G401 (cell line): ENCODE data around the gene ZBTB16. TPM values are rescaled to one million over a fixed set of nuclear protein-coding genes. Genes with fewer than 3 reads are reported as not detected.

Experiments used
- DNase-seq: peaks from one replicate; pipeline ENCODE4 v3.0.0-alpha.2; 2015; ENCODE audit warnings: low spot score
- in situ Hi-C: cut with HindIII; loops from 2 replicates; pipeline ENCODE4 v1.10.0; 2016; ENCODE audit warnings: low sequenced_read_pairs, mixed read lengths
- total RNA-seq: library from RNA; depleted of rRNA; stranded (reverse); fragments of >200 nt; shearing (Covaris generic); gene quantifications from 2 replicates; pipeline ENCODE4 v1.2.3, GENCODE V29; 2014

ZBTB16 gene
- total RNA-seq, 1 experiment from 2014 or later = not detected

DNA sequence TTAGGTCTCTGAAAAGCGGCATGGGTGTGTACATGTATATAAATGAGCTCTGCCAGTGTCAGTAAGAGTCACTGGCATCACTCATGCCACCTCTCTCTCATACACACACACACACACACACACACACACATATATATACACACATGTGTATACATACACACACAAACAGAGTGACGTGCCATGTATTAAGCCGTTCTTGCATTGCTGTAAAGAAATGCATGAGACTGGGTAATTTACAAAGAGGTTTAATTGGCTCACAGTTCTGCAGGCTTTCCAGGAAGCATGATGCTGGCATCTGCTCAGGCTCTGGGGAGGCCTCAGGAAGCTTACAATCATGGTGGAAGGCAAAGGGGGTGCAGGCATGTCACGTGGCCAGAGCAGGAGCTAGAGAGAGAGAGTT is 131.1 kb downstream of the ZBTB16 start:
- in situ Hi-C loops = no loop called here
- no peak for DNase-seq

GRCh38 chr11:114191893-114192292 is 132.4 kb downstream of the ZBTB16 start:
- DNase-seq = no peak
- in situ Hi-C loops = no loop called here

GRCh38 chr11:114192841-114193389 is 133.4 kb downstream of the ZBTB16 start:
- DNase-seq = no peak
- in situ Hi-C loops = no loop called here

DNA sequence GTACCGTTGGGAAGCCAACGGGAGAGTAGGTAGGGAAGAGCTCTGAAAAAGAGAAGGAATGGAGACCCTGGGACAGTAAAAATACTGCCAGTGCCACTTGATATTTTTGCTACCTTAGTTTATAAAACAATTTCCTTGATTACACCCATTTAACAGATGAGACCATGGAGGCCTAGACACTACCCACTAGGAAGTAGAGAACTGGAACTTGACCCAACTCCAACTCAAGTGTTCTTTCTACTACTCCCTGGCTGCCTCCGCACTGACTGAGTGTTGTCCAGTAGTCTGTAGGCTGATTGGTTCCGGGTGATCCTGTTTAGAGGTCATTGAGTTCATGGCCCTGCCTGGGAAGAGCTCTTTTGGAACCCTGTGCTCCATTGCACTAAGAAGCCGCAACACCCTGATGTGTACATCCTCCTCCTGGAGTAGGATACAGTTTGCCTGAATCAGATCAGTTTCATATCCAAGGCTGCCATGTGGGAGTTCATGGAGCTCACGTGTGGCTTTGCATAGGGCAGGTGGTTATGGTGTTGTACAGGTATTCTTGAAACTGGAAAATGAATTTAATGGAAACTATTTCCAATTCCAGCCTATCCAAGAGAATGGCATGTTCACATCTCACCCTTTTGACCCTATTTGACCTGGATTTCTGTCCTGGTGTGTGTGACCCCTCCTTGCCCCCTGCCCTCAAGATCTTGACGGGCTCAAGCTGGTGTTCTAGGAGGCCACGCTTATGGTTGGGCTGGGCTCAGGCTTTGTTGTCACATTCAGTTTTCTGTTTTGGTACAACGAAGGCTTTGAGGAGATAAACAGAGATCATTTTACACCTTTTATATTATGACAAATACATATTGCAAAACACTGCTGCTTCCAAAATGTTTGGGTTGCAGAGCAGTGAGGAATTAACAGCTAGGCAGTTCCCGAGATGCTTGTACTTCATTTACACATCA is 134.5 kb downstream of the ZBTB16 start:
- in situ Hi-C loops = no loop called here
- DNase-seq = no peak

- in situ Hi-C loops = no loop called here
Measured at GRCh38 chr11:114194702-114195101, 135.2 kb downstream of the ZBTB16 start.

DNA sequence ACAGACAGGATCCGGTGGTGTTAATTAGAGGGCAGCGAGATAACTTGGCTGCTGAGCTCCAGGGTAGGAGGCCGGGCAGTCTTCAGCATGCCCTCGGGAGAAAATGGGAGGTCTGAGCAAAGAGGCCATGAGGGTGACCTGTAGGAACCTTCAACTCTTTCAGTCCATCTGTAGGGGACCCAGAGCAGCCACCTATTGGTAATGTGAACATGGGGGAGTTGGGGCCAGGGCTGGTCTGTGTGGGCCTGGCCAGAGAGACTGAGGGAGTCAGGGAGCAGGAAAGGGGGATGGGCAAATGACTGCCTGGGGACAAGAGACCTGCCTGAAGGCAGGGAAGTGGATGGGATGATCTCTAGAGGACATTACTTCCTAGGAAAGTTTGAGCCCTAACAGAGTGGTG is 135.6 kb downstream of the ZBTB16 start:
- no peak for DNase-seq
- in situ Hi-C loops = no loop called here

More at GRCh38 chr11:114194702-114195101, 135.2 kb downstream of the ZBTB16 start:
- DNase-seq = no peak

DNA sequence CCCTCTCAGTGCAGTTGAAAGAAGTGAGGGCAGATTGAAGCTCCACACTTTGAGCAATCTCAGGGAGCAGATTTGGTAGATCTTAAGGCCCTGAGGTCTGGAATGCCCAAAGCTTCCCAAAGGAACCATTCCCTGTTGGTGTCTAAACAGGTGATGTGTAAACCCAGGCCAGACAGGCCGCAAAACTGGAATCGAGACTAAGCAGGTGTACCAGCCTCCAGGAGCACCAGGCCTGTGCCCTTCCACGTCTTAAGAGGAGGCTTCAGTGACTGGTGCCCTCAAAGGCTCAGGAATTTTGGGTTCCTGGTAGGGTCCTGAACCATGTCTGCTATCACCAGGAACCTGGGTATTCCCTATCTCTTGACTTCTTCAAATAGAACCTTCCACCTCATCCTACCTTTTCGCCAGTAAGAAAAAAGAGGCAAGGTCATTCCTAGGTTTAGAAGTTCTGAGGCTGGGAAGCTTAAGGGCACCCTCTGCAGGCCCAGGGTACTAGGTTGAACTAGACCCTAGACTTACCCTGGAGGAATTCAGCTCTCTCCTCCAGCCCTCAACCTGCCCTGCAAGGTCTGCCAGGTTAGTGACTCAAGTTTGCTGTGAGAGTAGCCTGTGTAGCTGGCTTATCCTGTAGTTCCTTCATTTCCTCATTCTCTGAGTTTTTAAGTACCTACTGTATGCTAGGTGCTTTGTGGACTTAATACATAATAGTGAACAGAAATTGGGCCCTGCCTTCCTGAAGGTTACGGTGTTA is 136.6 kb downstream of the ZBTB16 start:
- in situ Hi-C loops = no loop called here
- peak; percentile 34 for DNase-seq

DNA sequence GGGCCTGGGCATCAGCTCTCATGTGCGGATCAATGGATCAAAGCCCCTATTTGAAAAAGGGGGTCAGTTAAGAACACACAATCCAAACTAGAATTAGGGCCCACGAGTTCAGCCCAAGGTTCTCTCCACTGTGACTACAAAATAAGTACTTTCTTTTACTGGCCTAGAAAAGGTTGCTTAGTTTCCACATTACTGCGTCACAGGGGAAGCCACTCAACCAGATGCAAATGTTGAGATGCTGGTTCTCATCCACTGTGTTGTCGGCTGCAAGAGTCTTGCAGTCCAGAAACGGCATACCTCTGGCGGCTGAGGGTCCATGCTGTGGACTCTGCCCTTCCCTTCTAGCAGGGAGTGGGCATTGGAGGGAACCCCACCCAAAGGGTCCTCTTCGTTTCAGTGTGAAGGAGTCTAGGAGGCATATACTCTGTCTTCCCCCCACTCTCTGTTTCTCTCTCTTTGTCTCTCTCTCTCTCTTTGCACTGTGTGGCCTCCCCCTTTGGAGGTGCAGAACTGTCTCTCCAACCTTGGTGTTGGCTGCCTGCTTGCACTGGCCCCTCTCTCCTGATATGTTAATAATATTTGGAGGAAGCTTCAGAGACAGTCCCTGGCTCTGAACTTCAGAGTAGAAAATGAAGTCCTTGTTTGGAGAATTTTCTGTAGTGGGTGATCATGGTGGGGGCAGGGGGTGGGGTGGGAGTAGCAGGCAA is 137.6 kb downstream of the ZBTB16 start:
- DNase-seq = no peak
- in situ Hi-C loops = no loop called here

DNA sequence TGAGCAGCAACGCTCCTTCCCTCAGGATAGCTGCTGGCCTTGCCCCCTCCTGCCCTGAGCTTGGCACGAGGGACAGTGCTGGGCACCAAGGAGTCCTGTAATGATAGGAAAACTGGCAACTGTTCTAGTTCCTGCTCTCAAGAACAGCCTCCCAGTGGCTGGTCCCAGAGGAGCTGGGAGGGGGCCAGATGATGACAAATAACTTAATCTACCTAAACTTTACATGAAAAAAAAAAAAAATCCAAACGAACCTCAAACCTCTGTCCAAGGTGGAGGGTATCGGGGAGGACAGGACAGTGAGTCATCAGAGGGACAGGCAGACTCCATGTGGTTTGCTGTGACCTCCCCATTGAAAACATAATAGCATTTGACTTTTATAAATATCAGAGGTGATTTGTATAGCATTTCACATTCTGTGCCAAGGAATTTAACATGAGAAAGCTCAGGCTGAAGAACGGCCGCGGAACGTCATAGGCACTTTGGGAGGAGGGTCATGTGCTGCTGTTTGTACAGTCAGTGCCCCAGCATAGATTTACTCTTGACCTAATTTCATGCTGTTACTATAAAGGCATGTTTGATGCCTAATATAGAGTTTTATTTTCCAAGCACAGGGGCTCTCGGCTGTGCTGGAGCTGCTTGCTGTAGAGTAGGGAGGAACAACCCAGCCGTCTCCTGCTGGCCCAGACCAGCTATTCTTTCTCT is 138.4 kb downstream of the ZBTB16 start:
- DNase-seq = peak; percentile 76
- in situ Hi-C loops = no loop called here

GRCh38 chr11:114199051-114199450 is 139.5 kb downstream of the ZBTB16 start:
- in situ Hi-C loops = no loop called here
- no peak for DNase-seq

GRCh38 chr11:114200351-114201133 is 141.0 kb downstream of the ZBTB16 start:
- no peak for DNase-seq
- in situ Hi-C loops = no loop called here

DNA sequence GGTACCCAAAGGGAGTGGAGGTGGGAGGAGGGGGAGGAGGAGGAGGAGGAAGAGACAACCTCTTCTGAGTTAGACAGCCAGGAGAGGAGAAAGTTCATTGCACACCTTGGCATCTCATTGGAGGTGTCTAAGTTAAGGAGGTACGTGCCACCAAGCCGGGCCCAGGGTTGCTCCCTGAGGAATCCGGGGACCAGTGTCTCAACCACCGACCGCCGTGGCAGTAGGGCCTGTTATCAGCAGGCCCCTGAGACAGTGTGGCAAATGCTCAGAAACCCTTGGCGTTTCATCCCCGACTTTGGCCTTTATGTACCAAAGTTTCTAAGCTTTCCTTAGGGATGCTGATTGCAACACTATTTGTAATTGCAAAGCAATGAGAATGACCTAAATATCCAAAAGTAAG is 141.7 kb downstream of the ZBTB16 start:
- in situ Hi-C loops = no loop called here
- DNase-seq = no peak

DNA sequence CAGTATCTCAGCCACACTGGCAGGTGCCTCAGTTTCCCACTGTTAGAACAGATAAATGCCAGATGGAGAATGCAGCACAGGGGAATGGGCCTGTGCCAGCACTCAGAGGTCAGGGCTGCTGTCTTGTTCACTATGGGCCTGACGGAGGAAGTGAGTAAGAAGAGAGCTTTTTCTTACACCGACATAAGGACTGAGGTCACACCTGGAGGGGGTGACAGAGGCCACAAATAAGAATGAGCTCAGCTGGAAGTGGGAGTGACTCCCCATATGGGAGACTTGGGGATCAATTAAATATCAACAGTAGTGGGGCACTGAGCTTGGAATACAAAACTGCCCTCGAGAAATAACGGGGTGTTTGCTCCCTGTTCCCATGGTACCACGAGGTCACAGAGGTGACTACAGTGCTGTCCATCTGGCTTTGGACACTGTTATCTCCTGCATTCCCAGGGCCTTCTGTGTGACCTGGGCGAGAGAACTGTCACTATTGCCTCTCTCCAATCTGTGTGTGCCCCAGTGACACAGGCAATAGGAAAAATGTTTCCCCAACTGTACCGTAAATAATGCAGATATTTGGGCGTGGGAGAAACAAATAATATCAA is 142.6 kb downstream of the ZBTB16 start:
- DNase-seq = no peak
- in situ Hi-C loops = no loop called here

GRCh38 chr11:114207096-114207495 is 147.6 kb downstream of the ZBTB16 start:
- in situ Hi-C loops = no loop called here

DNA sequence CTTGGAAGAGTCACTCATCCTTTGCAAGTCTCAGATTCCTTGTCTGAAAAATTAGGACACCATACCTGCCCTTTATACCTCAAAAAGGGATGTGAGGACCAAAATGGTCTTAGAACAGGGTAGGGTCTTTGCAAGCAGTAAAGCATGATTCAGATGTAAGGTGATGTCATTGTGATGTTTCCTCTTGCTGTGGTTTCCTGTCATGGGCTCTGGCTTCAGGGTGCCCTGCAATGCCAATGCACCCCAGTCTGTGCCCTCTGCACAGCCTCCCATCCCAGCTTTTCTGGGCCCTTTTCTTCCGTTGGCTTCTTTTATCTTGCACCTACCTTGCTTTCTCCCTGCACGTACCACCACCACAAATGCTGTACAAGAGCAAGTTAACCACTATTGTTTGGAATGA is 148.9 kb downstream of the ZBTB16 start:
- in situ Hi-C loops = no loop called here
- DNase-seq = no peak

More at GRCh38 chr11:114207096-114207495, 147.6 kb downstream of the ZBTB16 start:
- no peak for DNase-seq

DNA sequence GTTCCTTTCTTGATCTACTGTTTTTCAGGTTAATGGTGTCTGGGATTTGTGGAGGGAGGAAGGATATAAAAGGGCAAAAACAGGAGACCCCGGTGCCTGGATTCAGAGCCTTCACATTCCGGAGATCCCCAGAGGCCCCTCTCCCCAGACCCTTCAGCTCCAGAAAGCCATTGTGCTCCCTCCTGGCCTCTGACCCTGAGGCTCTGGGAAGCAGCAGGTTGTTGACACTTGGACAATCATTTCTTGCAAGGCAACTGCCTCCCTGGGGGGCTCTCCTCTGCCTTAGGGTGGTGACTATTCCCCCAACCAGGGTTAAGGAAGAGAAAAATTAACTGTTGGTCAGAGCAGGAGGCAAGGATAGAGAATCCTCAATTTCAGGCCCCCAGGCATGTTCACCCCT is 149.8 kb downstream of the ZBTB16 start:
- DNase-seq = no peak
- in situ Hi-C loops = no loop called here

DNA sequence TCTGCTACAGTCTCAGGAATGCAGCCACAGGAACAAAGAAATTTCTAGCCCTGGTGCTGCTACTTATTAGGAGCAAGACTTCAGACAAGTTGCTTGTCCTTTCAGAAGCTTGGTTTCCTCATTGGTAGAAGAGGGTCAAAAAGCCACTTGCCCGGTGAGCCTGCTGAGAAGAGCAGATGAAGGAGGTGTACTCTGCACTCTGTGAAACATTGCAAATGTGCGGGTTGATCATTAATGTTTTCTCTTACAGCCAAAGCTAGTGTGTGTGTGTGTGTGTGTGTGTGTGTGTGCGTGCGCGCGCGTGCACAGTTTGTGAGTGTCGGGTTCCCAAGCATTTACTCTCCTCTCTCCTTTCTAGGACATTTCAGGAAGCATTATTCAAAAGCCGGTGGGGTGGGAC is 150.4 kb downstream of the ZBTB16 start:
- in situ Hi-C loops = no loop called here
- no peak for DNase-seq
